WERI-Rb-1 (cell line): ENCODE results near the gene KRTAP27-1.

Source experiments
- DNase-seq: peaks from one replicate; pipeline ENCODE4 v3.0.0-alpha.2; 2020
- H3K27ac ChIP-seq: fragments of 250-450 bp; sonication (Bioruptor Pico); 2 replicates; pipeline ENCODE4 v1.5.1; 2020; ENCODE audit warnings: mild to moderate bottlenecking, moderate library complexity
- H3K27me3 ChIP-seq: fragments of 250-450 bp; sonication (Bioruptor Pico); 2 replicates; pipeline ENCODE4 v1.5.1; 2021; ENCODE audit warnings: mild to moderate bottlenecking, low read depth, moderate library complexity; ENCODE audit not compliant: insufficient read depth, severe bottlenecking
- H3K36me3 ChIP-seq: fragments of 250-450 bp; sonication (Bioruptor Pico); 2 replicates; pipeline ENCODE4 v1.5.1; 2020; ENCODE audit warnings: mild to moderate bottlenecking, moderate library complexity
- H3K4me3 ChIP-seq: 2 replicates; pipeline ENCODE4 v1.5.1; 2011; ENCODE audit warnings: low read depth, mild to moderate bottlenecking, control low read depth, low read length
- H3K9me3 ChIP-seq: fragments of 250-450 bp; sonication (Bioruptor Pico); 2 replicates; pipeline ENCODE4 v1.5.1; 2021; ENCODE audit warnings: mild to moderate bottlenecking, moderate library complexity; ENCODE audit not compliant: severe bottlenecking
- TF ChIP-seq, protein P1 (sequence below): IDR thresholded peaks from 2 replicates; pipeline ENCODE4 v1.5.1; 2011; ENCODE audit warnings: low read depth, mild to moderate bottlenecking, control low read depth, inconsistent platforms, low read length

The KRTAP27-1 gene

GRCh38 chr21:30326390-30326789 is 11.1 kb downstream of the KRTAP27-1 start:
- TF ChIP-seq, protein P1, sequence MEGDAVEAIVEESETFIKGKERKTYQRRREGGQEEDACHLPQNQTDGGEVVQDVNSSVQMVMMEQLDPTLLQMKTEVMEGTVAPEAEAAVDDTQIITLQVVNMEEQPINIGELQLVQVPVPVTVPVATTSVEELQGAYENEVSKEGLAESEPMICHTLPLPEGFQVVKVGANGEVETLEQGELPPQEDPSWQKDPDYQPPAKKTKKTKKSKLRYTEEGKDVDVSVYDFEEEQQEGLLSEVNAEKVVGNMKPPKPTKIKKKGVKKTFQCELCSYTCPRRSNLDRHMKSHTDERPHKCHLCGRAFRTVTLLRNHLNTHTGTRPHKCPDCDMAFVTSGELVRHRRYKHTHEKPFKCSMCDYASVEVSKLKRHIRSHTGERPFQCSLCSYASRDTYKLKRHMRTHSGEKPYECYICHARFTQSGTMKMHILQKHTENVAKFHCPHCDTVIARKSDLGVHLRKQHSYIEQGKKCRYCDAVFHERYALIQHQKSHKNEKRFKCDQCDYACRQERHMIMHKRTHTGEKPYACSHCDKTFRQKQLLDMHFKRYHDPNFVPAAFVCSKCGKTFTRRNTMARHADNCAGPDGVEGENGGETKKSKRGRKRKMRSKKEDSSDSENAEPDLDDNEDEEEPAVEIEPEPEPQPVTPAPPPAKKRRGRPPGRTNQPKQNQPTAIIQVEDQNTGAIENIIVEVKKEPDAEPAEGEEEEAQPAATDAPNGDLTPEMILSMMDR = no peak
- no peak overlapping the region for H3K27ac ChIP-seq
- DNase-seq = no peak
- no peak overlapping the region for H3K4me3 ChIP-seq
- peaks cover 9% of the 10 kb centered on the region for H3K9me3 ChIP-seq
- no peaks in the 10 kb centered on the region for H3K36me3 ChIP-seq
- peaks cover 58% of the 10 kb centered on the region for H3K27me3 ChIP-seq

GRCh38 chr21:30320215-30320614 is 17.3 kb downstream of the KRTAP27-1 start, which contains the start of gene KRTAP26-1:
TSS of gene KRTAP26-1 (minus strand) at chr21:30320315. CDS start at chr21:30320035, 280 bp downstream.
- H3K9me3 ChIP-seq = no peaks in the 10 kb centered on the region
- H3K4me3 ChIP-seq = no peak within 1 kb of the TSS
- peaks cover 76% of the 10 kb centered on the region for H3K27me3 ChIP-seq
- DNase-seq = no peak
- TF ChIP-seq, protein P1 = no peak
- no peaks in the 10 kb centered on the region for H3K36me3 ChIP-seq
- H3K27ac ChIP-seq = no peak within 1 kb of the TSS

DNA sequence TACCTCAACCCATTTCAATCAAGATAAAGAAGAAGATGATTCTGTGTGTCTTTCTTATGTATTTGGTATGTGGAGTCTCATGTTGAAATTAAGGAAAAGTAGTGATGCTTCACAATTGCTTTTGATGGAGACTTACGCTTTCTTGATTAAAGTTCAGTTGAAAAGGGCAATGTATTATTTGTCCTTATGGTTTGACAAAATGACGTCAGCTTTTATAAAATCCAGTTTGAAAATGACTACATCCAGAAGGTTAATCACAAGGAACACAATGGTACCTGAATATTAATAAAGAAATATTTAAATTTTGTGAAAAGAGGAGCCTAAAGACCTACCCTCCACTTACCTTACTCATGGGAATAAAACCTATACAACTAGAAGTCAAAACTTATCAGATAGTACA is 21.8 kb downstream of the KRTAP27-1 start:
- Histone ChIP-seq H3K36me3 (no peaks in the 10 kb centered on the region), H3K27ac (no peak overlapping the region), H3K27me3 (peaks cover 86% of the 10 kb centered on the region), H3K4me3 (no peak overlapping the region), H3K9me3 (no peaks in the 10 kb centered on the region)
- TF ChIP-seq, protein P1 = no peak
- DNase-seq = no peak

DNA sequence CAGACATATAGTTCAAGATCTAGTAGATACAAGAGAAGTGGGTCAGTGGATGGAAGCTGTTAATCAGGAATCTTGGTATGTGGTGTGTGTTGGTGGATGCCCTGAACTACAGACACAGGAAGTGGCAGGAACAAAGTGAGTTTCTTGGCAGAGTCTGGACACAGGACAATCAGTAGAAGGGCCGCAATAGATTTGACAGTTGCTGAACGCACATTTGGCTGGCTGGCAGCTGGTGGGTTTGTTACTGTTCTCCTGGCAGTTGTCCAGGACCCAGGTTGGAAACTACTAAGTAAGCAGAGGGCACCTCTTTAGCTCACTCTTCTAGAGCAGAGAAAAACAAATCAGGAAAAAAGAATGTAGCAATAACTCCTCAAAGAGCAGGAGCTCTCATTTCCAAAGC is 30.6 kb downstream of the KRTAP27-1 start:
- H3K27me3 ChIP-seq = peaks cover 78% of the 10 kb centered on the region
- DNase-seq = no peak
- TF ChIP-seq, protein P1 = no peak
- no peaks in the 10 kb centered on the region for H3K9me3 ChIP-seq
- H3K36me3 ChIP-seq = no peaks in the 10 kb centered on the region
- no peak overlapping the region for H3K4me3 ChIP-seq
- no peak overlapping the region for H3K27ac ChIP-seq

DNA sequence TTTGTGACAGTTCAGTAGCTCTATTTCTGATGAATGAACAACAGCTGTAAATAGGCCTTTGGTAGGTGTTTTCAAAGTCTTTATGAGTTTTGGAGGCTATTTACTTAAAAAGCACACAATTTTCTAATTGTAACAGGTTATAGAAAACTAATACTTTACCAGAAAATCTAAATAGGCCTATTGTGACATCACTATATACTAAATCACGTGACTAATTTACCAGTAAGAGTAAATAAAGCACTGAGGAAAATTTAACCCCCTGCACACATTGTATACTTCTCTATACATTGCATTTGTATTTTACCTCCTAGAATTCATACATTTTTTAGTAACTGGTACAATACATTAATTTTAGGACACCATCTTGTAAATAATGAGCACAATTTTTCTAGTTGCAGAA is 32.4 kb downstream of the KRTAP27-1 start:
- no peak for DNase-seq
- Histone ChIP-seq H3K36me3 (no peaks in the 10 kb centered on the region), H3K4me3 (no peak overlapping the region), H3K27ac (no peak overlapping the region), H3K9me3 (no peaks in the 10 kb centered on the region), H3K27me3 (peaks cover 80% of the 10 kb centered on the region)
- TF ChIP-seq, protein P1 = no peak

- no peaks in the 10 kb centered on the region for H3K9me3 ChIP-seq
These were observed 48.3 kb downstream of the KRTAP27-1 start, which contains the start of gene KRTAP25-1 for GRCh38 chr21:30289215-30289614. TSS of gene KRTAP25-1 (minus strand) at chr21:30289514. CDS start at chr21:30289490, 24 bp downstream.

More at GRCh38 chr21:30289215-30289614, 48.3 kb downstream of the KRTAP27-1 start, which contains the start of gene KRTAP25-1:
- Histone ChIP-seq H3K4me3 (no peak within 1 kb of the TSS), H3K36me3 (no peaks in the 10 kb centered on the region), H3K27ac (no peak within 1 kb of the TSS), H3K27me3 (peaks cover 97% of the 10 kb centered on the region)
- TF ChIP-seq, protein P1 = no peak
- DNase-seq = no peak
